C4-2B (cell line): Measurements from ENCODE around the gene BLID.

Experiments used
- ZFX ChIP-seq: fragments of 450-650 bp; IDR thresholded peaks from 2 replicates; pipeline ENCODE4 v1.6.1; 2017
- TF ChIP-seq, protein P1 (sequence below): fragments of 450-650 bp; conservative IDR thresholded peaks from 2 replicates; pipeline ENCODE4 v1.5.1; 2017; ENCODE audit warnings: mild to moderate bottlenecking

DNA sequence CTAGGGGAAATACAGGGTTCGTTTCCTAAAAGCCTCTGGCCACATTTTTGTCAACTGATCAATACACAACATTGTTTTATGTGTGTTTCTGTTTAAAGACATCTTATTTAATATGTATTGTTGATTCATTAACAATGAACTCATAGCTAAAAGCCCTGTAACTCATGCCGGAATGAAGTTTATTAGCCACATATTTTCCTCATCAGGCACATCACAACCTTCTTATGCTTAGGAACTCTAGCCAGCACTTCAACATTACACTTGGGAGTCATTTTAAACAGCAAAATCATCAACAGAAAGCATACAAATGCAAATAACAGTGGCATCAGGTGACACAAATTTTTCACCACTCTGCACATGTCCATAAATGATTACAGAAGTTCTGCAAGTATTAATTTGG, 15.1 kb upstream of the BLID start:
- TF ChIP-seq, protein P1, sequence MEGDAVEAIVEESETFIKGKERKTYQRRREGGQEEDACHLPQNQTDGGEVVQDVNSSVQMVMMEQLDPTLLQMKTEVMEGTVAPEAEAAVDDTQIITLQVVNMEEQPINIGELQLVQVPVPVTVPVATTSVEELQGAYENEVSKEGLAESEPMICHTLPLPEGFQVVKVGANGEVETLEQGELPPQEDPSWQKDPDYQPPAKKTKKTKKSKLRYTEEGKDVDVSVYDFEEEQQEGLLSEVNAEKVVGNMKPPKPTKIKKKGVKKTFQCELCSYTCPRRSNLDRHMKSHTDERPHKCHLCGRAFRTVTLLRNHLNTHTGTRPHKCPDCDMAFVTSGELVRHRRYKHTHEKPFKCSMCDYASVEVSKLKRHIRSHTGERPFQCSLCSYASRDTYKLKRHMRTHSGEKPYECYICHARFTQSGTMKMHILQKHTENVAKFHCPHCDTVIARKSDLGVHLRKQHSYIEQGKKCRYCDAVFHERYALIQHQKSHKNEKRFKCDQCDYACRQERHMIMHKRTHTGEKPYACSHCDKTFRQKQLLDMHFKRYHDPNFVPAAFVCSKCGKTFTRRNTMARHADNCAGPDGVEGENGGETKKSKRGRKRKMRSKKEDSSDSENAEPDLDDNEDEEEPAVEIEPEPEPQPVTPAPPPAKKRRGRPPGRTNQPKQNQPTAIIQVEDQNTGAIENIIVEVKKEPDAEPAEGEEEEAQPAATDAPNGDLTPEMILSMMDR: no peak
- no peak for TF ChIP-seq ZFX
